ENCODE data around the gene PLD1. TPM values are rescaled to one million over a fixed set of nuclear protein-coding genes. Genes with fewer than 3 reads are reported as not detected.
A peak's percentile ranks its signal among the peaks of the same experiment; 100 is the strongest.

The PLD1 gene
- total RNA-seq, 1 experiment from 2014 or later: 33.5 TPM

DNA sequence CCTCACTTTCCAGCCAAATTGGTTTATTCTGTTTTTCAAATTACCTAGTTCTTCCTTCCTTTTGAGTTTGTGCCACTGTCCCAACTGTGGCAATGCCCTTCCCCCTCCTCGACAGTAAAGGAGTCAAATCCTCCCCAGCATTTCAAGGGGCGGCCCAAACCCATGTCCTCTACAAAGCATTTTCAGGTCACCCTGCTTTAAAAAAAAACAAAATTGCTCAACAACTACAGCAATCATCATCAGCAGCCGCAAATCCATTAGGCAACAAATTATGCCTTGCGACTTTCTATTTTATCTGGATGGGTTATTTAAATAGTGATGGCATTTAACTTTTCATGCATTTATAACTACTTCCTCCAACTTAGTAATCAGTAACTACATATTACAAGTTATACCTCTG is 32.7 kb downstream of the PLD1 start:
- no peak for DNase-seq (ENCODE audit: extremely low read depth, low read depth)

DNA sequence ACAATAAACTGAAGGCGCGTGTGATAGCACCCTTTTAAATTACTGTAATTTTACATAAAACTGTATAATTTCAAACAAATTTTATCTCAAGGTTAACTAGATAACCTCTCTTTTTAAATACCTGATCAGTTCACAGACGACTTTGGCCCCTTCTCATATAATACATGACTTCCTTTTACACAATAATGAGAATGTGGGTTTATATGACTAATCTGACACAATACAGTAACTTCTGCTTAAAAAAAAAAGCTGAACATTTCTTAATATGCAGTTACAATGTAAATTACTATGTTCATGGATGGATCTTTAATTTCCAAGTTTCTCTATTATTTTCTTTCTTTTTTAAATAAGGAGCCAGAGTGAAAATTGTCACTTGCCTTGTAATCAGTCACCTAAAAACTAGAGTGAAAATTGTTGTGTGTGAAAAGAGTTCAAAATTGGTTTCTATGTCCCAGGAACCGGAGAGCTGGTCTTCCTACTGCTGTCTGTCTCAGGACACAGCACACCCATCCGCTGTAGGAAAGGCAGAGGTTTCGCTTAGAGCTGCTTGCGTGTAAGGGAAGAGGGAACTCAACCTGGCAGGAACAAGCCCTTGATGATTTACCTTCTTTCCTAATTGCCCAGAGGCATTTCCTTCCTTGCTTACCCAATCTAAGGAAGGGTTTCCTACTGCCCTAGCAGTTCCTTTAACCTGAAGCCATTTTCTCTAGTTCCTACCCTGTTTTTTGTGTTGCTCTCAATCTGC is 33.3 kb downstream of the PLD1 start:
- no peak for DNase-seq (ENCODE audit: extremely low read depth, low read depth)

DNA sequence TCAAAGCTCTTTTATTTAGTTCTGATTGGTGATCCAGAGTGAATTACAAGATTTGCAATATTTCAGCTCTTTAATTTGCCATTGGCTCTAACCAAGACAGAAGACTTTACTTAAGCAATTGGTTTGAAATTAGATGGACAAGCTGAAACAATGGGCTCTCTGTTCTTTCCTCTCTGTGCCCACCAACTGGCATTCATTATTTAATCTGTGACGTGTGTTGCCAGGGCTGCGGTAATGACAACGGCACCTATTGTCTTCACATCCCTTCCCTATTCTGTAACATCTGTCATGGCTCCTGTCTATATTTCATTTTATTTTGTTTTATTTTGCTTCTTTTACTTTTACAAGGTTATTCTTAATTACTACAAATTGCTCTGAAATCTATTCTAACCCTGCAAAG is 33.9 kb downstream of the PLD1 start:
- DNase-seq (ENCODE audit: extremely low read depth, low read depth): no peak

DNA sequence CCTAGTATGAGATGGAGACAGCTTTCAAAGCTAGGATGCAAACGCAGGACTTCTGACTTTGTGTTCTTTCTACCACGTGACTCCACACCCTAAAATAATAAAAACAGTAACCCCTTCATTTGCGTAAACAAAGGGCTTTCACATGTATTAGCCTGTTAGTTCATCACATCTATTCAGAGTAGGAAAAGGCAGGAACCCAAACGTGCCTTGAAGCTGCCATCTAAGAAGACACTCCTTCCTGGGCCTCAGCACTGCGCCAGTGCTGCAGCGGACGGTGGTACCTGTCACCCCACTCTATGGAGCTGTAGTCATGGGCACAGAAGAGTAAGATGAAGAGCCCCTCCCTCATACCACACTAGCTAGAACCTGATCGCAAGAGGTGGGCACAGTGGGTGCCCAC is 34.3 kb downstream of the PLD1 start:
- no peak for DNase-seq (ENCODE audit: extremely low read depth, low read depth)

DNA sequence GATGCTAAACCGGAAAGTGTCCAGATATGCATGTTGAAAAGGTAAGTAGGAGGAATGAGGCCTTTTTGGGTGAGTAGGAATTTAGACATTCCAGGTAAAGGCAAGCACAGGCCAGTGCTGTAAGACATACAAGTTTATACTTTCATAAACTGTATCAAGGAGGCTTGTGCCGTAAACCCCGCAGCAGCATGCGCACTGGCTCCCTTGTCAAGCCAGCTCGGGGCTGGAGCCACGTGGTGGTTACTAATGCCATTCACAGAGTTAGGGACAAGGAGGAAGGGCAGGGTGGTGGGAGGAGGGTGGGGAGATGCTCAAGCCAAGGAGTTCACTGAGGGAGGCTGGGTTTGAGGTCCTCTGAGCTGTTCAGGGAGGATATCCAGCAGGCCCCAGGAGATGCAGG is 35.8 kb downstream of the PLD1 start:
- no peak for DNase-seq (ENCODE audit: extremely low read depth, low read depth)

DNA sequence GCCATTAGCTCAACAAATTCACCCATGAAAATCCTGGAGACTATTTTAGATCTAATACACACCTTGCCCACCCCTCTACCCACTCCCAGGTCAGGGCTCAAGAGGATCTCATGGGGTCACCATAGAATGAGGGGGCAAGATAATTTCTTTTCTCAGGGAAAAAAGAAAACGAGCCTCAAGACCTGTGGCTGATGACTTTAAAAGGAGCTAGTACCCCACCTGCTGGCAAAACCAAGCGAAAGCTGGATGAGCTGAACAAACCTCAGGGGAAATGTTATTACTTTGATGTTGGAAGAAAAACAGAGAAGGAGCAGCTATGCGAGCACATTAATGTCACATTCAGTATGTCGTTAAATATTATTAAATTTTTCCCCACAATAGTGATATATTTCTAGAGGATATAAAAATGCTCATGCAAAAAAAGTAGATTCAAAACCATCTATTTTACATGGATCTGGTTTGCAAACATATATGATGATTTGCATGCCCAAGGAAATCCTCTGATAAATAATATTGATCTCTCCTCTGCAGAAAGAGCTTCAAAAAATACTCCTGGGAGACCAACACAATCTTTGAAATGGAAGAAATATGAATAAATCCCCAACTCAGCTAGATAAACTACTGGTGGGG is 37.7 kb downstream of the PLD1 start:
- peak; percentile 57 for DNase-seq (ENCODE audit: extremely low read depth, low read depth)

DNA sequence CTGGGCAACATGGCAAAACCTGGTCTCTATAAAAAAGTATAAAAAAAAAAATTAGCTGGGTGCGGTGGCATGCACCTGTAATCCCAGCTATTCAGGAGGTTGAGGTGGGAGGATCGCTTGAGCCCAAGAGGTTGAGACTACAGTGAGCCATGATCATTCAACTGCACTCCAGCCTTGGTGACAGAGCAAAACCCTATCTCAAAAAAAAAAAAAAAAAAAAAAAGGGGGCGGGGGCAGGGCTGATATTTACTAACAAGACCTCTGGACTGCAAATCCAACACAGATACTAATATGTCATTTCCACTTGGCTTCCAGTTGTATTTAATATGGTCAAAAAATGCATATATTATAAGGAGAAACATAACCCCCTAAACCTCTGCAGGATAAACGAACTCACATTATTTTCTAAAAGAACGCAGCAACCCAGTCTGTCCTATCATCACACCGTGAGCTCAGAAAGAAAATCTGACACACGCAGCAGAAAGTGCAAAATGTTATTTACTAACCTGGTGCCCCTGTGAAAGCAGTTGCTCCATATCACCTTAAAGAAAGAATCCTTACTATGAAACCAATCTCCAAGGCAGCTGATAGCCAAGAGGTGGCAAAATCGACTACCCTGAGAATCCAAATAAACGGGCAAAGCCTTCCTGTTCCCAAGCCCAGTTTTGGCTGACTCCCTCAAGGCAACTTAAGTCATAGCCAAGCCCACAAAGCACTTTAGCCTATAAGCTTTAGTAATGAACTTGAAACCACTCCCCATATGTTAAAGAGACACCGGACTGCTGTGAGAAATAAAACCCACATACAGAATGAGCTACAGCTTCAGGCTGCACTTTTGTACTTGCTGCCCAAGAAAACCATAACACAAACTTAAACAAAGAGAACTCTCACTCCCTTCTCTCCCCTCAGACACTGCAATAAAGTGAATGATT is 39.3 kb downstream of the PLD1 start:
- DNase-seq (ENCODE audit: extremely low read depth, low read depth): peak; percentile 59

DNA sequence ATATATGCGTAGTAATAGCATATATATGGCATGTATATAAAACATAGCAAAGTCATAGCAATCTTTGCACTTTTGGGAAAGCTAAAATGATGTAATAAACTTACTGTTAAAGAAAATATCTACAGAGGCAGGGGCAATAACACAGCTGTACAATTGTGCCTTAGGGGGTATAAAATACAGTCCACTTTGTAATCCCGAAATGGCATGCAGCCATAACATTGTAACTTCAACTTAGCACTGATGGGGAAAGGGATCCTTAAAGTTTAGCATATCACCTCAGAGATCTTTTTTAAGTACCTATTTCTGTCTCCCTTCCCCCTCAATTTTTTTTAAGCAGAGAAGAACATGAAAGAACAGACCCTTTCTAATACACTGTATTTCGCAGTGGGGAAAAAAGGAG is 40.8 kb downstream of the PLD1 start:
- no peak for DNase-seq (ENCODE audit: extremely low read depth, low read depth)

DNA sequence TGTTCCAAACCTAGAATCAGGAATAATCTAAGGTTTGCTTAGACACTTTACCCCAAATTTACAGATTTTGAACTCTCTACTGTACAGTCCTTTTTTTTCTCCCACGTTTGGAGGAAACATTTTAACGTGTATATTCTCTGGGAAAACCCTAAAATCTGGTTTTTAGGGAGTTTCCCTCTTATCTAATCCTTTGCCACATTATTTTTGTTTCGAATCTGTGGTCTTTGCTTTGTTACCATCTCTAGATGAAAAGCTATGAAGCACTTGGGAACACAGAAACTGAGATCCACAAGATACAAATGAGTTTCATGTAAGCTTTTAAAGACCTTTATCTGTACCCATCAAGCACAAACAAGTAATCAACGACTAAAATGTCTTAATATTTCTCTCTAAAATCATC is 41.3 kb downstream of the PLD1 start:
- DNase-seq (ENCODE audit: extremely low read depth, low read depth): no peak

DNA sequence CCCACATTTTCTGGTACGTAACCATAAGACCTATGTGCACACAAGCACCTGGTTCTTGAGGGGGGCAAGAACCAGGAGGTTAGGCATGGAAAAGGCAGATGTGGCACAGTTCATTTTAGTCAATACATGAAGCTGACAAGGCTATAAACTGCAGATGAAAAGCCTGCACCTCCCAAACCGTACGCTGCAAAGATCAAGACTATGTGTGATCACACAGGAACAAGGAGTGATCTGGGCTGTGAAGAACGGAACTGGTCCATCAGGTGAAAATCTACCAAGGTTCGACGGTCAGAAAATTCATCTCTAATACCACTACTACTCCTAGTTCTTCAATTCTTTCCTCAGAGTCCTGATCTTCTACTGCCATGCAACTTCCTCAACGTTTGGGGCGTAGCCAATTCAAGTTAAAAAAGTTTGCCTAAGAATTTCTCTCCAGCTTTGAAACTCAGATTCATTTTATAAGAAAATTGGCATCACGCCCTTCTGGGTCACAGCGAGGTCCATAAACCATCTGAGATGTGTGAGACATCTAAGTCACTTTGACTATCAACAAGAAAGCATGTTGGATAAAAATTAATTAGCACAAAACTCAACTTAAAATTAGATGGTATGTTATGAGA is 41.9 kb downstream of the PLD1 start:
- no peak for DNase-seq (ENCODE audit: extremely low read depth, low read depth)

DNA sequence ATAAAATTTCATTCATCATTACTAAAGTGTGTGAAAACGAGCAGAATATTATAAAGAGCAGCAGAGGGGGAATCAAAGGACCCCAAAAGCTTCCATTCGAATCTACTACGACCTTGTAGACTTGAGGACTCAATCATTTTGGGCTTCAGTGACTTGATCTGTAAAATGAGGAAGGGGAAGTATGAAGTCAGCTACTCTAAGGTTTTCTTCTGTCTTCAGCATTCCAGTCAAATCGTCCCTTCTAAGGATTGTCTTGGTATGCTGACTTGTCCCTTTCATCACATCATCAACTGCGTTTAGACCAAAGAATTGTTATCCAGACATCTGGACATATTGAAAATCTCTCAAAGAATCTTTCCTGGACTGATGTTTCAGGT is 44.8 kb downstream of the PLD1 start:
- no peak for DNase-seq (ENCODE audit: extremely low read depth, low read depth)

DNA sequence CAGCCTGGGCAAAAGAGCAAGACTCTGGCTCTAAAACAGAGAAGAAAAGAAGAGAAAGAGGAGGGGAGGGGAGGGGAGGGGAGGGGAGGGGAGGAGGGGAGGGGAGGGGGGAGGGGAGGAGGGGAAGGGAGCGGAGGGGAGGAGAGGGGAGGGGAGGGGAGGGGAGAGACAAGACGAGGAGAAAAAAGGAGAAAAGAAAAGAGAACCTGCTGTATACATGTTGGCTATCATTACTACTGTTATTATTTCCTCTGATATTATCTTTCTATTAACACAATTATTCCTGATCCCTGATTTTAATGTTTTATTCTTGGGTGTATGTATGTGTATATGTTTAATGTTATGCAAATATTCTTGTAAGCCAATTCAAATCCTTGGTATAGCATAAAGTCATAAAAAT is 46.9 kb downstream of the PLD1 start:
- no peak for DNase-seq (ENCODE audit: extremely low read depth, low read depth)

DNA sequence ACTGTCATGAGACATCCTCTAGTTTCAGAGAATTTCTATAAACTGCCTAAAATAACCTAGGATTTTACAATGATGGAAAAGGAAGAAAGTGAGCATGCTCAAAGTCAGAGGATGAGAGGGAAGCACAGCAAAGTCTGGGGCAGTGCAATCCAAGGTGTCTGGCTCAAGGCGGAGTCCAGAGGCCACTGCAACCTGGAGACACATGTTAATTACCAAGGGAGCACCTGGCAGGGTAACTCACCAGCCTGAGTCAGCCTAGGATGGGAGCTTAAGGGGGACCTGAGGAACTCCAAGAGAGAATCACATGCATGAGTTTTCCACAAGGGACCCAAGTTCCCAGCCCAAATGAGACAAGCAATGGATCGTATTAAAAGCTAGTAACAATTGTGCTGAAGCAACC is 49.8 kb downstream of the PLD1 start:
- no peak for DNase-seq (ENCODE audit: extremely low read depth, low read depth)

DNA sequence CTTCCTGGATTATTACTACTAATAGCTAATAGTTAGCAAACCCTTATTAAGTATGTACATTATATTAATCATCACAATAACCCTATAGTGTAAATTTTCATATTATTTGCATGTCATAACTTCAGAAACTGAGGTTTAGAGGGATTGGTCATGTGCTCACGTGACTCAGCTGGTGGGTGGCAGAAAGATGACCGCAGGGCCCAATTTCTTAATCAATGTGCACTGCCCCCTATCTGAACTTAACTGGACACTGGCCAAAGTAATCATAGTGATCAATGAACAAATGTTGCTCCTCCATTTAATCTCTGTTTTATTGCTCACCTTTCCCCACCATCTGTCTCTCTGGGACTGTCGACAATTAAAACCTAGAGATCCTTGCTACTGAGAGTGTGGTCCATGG is 52.2 kb downstream of the PLD1 start:
- no peak for DNase-seq (ENCODE audit: extremely low read depth, low read depth)

DNA sequence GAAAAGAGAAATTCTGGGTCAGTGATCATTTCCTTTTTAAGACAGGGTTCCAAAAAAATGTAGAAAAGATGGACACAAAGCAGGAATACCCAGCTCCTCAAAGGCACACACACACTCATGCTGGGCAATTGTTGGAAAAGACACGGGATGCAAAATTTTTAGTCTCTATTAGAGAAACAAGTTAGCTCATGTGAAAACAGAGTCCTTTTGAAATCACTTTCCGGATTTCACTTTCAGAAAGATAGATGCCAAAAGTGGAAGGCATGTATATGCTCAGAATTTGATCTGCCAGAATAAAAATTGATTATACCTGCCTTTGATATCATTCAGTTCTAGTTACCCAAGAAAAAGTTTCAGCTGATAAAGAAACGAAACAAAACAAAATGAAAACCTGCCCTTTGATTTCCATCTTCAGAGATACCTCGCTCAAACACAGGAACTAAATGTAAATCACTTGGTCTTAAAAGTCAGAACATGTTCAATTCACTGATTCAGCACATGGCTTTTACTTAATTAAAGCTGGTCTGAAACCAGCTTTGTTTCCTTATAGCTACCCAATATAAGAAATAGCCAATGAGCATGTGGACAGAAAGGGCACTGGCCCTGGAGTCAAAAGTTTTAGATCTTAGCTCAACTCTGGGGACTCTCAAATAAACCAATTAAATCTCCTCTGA is 52.8 kb downstream of the PLD1 start:
- no peak for DNase-seq (ENCODE audit: extremely low read depth, low read depth)

DNA sequence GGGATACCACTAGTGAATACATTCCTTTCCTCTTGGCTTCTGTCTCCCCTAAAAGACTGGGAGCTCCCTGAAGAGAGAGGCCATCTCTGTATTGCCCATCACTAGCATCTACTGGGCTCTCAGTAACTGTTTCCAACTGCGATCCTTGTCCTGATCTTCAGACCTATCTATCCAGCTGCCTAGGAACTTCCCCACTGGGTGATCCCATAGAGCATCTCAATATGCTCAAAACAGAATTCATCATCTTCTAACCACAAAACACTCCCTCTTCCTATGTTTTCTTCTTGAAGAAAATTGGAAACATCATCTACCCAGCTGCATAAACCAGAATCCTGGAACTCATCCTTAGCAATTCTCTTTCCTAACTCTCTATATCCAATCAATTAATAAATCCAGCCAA is 54.6 kb downstream of the PLD1 start:
- DNase-seq (ENCODE audit: extremely low read depth, low read depth): no peak

DNA sequence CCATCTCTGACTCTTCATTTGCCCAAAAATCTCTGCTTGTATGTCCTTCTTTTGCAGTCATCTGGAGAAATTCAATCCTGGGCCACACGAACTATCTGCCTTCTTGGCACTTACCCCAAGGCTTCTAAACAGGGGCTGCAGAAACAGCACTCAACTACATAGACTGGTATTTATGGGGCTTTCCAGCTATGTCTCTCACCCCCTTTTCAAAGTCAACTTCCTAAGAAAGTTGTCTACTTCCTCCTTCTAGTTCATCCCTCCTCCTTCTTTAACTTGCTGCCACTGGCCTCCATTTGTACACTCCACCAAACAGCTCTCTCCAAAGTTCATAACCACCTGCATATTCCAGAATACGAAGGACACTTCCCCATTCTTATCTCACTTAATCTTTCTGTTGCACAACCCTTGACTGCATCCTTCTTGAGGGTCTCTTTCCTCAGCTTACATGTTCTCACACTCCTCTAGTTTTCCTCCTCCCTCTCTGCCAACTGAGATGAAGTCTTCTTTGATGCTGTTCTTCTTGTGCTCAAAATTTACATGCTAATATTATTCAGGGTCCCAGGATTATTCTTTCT is 55.2 kb downstream of the PLD1 start:
- DNase-seq (ENCODE audit: extremely low read depth, low read depth): no peak

DNA sequence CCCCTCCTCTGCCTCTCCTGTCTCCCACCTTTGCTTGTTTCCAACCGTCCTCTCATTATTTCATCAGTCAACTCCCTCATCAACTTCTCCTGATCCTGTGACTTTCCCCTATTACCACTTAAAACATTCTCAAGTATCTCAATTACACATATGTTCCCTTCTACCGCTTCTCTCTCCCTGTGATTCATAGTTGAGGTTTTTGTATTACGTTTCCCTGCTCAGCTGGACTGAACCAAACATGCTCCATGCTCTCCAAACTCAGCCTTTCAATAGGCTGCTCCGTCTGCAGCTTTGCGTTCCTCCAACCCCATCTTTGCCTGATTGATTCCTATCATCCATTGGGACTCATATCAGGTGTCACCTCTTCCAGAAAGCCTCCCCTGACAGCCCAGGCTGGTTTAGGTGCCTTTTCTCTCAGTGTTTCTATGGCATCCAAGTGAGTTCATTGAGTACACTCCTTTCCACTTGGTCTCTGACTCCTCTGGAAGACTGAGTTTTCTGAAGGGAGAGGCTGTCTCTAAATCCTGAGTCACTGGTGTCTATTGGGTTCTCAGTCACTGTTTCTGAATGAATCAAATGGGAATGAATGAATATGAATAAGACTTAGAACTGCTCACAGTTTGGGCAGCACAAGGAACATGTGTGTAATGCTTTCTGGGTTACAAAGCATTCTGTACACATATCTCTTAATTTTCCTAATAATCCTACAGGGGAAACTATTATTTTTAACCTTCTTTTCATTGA is 56.4 kb downstream of the PLD1 start:
- DNase-seq (ENCODE audit: extremely low read depth, low read depth): no peak

DNA sequence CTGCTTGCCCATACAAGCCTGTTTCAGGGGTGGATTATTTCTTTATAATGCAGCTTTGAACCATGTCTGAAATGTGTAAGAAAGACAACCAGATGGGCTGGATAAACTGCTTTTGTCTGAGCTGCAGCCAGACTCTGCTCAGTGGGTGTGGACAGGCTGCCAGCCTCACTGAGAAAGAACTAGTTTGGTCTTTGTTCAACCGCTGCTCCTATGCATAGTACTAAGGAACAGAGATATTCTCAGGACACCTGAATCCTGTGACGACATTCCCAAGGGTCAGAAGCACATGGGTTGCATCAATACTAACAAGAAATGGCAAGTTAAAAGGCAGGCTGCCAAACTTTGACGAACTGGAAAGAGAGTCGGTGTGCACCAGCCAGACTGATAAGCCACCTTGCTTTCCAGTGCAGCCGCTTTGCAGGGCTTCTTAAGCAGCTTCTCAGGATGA is 57.2 kb downstream of the PLD1 start:
- no peak for DNase-seq (ENCODE audit: extremely low read depth, low read depth)

DNA sequence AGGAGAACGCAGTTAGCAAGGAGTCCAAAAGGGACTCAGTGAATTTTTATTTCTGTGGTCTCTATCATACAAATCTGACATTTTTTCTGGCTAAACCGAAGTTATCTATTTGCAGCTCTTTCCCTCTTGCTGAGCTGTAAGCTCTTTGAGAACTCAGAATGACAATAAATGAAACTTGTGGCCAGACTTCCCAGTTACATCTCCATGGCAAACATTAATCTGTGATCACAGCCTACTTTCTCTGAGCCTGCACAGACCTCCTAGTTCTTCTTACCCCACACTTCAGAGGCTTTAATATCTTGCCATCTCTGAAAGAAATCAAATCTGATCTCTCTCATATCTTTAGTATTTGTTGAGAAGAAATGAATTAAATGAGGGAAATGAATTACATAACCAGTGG is 58.0 kb downstream of the PLD1 start:
- no peak for DNase-seq (ENCODE audit: extremely low read depth, low read depth)
